AG10803 (cell line): Measurements from ENCODE around the gene STARD5.

ENCODE experiments used
- DNase-seq: peaks from one replicate; pipeline ENCODE4 v3.0.0; 2010; ENCODE audit warnings: low read depth
- H3K4me3 ChIP-seq: 2 replicates; pipeline ENCODE4 v1.5.1; 2011; ENCODE audit warnings: mild to moderate bottlenecking, low read length, control low read depth
- CTCF ChIP-seq: conservative IDR thresholded peaks from 2 replicates; pipeline ENCODE4 v1.5.1; 2011; ENCODE audit warnings: mild to moderate bottlenecking, low read length, control low read depth, inconsistent platforms

Gene STARD5

GRCh38 chr15:81322676-81323253 is 1.2 kb downstream of the STARD5 start:
- no peak for TF ChIP-seq CTCF
- no peak for DNase-seq
- H3K4me3 ChIP-seq, result peak overlapping the region; percentile 93

- no peak for TF ChIP-seq CTCF
- no peak for DNase-seq
- H3K4me3 ChIP-seq, result no peak overlapping the region
Measured at GRCh38 chr15:81321667-81322066, 2.3 kb downstream of the STARD5 start.

- no peak overlapping the region for H3K4me3 ChIP-seq
- no peak for DNase-seq
- no peak for TF ChIP-seq CTCF
Measured at GRCh38 chr15:81317642-81318017, 6.3 kb downstream of the STARD5 start.

- H3K4me3 ChIP-seq, result no peak overlapping the region
- no peak for DNase-seq
- no peak for TF ChIP-seq CTCF
Measured at GRCh38 chr15:81316267-81316666, 7.7 kb downstream of the STARD5 start.

- DNase-seq, result no peak
- no peak for TF ChIP-seq CTCF
- H3K4me3 ChIP-seq, result no peak overlapping the region
Measured at GRCh38 chr15:81315452-81316175, 8.3 kb downstream of the STARD5 start.

- no peak for DNase-seq
- no peak overlapping the region for H3K4me3 ChIP-seq
- no peak for TF ChIP-seq CTCF
Measured at GRCh38 chr15:81314378-81314777, 9.6 kb downstream of the STARD5 start.

- TF ChIP-seq CTCF, result no peak
- H3K4me3 ChIP-seq, result no peak overlapping the region
- no peak for DNase-seq
Measured at GRCh38 chr15:81313686-81314085, 10.3 kb downstream of the STARD5 start.
